ENCODE measurements around the gene PKNOX2.

GRCh38 chr11:125370561-125371389 lies 206.2 kb downstream of the PKNOX2 start:
- no peak for TF ChIP-seq REST (IDR thresholded peaks at IDR 0.05; ENCODE audit: insufficient replicate concordance, low read depth)
- TF ChIP-seq CTCF (IDR thresholded peaks at IDR 0.05; ENCODE audit: insufficient read depth, low read length), result no peak
